GDM1 (cell line): ENCODE measurements around the gene FAS.
A peak's percentile ranks its signal among the peaks of the same experiment; 100 is the strongest.

Source experiments
- DNase-seq: peaks from one replicate; lab custom pipeline; 2025; lab: John Stamatoyannopoulos, UW

FAS gene

GRCh38 chr10:89035461-89035860, 44.9 kb downstream of the FAS start:
- no peak for DNase-seq

GRCh38 chr10:89037096-89037495, 46.5 kb downstream of the FAS start:
- DNase-seq: peak; percentile 8

GRCh38 chr10:89042562-89042961, 52.0 kb downstream of the FAS start:
- no peak for DNase-seq

GRCh38 chr10:89043052-89043451, 52.5 kb downstream of the FAS start:
- no peak for DNase-seq

- no peak for DNase-seq
Observed at GRCh38 chr10:89047397-89047796, 56.8 kb downstream of the FAS start.

GRCh38 chr10:89051593-89051992, 61.0 kb downstream of the FAS start:
- no peak for DNase-seq

- no peak for DNase-seq
Observed at GRCh38 chr10:89053555-89053954, 63.0 kb downstream of the FAS start.

GRCh38 chr10:89055159-89055558, 64.6 kb downstream of the FAS start:
- DNase-seq: no peak

GRCh38 chr10:89062861-89063260, 72.3 kb downstream of the FAS start:
- DNase-seq: no peak

- DNase-seq: no peak
Observed at GRCh38 chr10:89063465-89063864, 72.9 kb downstream of the FAS start.

GRCh38 chr10:89064748-89065147, 74.2 kb downstream of the FAS start:
- DNase-seq: no peak
